Lower leg skin (tissue), 3 donors: ENCODE measurements around the gene ERI3.

Source experiments
- POLR2A ChIP-seq, 2 donors: fragments of 450-650 bp; IDR thresholded peaks; one replicate each; pipeline ENCODE4 v1.6.1; 2016 to 2017; ENCODE audit warnings: antibody characterized with exemption in 2 of 2, mild to moderate bottlenecking in 1 of 2, moderate library complexity in 1 of 2
- TF ChIP-seq, protein P1 (sequence below), 3 donors: fragments of 450-650 bp; IDR thresholded peaks; one replicate each; pipeline ENCODE4 v1.5.1; 2016; ENCODE audit warnings: antibody characterized with exemption in 3 of 3, mild to moderate bottlenecking in 3 of 3, moderate library complexity in 2 of 3

DNA sequence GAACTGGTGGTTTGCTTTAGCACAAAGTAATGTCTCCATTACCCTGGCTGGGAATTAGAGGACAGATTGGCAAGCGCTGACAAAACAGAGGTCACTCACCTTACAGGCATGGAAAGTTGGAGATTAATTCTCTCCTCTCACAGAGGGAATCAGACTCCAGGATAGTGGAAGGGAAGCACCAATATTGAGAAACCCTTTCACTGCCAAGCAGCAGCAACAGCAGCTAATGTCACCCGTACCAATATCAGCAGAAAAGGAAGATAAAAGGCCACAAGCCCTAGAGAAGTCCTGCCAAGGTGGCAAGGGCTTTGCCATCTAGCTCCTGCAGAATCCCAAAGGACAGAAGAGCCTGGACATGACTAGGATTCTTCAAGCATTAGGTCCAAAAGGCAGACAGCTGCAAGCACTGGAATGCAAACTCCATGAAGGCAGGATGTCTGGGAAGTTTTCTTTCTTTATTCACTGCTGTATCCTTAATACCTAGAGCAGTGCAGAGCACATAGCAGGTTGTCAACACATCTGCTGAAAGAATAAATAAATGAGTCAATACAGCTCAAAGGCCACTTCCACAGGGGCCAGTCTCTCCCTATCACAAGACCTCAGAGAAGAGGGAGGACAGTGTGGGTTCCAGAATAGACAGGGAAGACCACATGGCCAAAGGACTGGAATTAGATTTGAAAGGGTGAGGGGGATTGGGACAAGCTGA, 57.2 kb downstream of the ERI3 start:
- TF ChIP-seq, protein P1, sequence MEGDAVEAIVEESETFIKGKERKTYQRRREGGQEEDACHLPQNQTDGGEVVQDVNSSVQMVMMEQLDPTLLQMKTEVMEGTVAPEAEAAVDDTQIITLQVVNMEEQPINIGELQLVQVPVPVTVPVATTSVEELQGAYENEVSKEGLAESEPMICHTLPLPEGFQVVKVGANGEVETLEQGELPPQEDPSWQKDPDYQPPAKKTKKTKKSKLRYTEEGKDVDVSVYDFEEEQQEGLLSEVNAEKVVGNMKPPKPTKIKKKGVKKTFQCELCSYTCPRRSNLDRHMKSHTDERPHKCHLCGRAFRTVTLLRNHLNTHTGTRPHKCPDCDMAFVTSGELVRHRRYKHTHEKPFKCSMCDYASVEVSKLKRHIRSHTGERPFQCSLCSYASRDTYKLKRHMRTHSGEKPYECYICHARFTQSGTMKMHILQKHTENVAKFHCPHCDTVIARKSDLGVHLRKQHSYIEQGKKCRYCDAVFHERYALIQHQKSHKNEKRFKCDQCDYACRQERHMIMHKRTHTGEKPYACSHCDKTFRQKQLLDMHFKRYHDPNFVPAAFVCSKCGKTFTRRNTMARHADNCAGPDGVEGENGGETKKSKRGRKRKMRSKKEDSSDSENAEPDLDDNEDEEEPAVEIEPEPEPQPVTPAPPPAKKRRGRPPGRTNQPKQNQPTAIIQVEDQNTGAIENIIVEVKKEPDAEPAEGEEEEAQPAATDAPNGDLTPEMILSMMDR (IDR thresholded peaks at IDR 0.05), result no peak
- no peak for TF ChIP-seq POLR2A (IDR thresholded peaks at IDR 0.05)
